C1 segment of cervical spinal cord (tissue), 14 donors: ENCODE measurements around the gene MGAT4A.
A peak's percentile ranks its signal among the peaks of the same experiment; 100 is the strongest.

Source experiments
- DNase-seq, 14 donors: peaks; one replicate each; lab custom pipeline; 2025; lab: John Stamatoyannopoulos, UW

The MGAT4A gene

GRCh38 chr2:98731041-98731893, at the start of gene MGAT4A:
MGAT4A (minus strand) TSS chr2:98731132; CDS start chr2:98726332, 4,800 bp downstream.
- DNase-seq = peak in 13 of 14 donors; percentile 34 to 88 (median 62)

GRCh38 chr2:98778741-98779483, 48.0 kb upstream of the MGAT4A start:
- DNase-seq = no peak

DNA sequence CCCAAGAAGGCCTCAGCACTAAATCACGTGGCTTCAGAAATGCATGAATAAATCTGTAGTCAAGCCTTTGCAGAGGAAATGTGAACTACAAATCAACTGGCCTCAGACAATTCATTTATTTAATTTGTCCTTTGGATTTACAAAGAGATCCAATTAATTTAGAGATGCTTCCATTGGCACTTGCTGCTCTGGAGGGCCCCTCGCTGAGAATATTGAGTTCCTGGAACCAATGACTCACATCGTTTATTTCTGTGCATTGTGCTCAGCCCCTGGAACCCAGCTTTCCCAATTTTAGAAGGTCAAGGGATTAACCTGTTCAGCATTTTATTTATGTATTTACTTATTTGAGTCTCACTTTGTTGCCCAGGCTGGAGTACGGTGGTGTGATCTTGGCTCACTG, 47.2 kb upstream of the MGAT4A start:
- no peak for DNase-seq

GRCh38 chr2:98777710-98778109, 46.8 kb upstream of the MGAT4A start:
- no peak for DNase-seq

DNA sequence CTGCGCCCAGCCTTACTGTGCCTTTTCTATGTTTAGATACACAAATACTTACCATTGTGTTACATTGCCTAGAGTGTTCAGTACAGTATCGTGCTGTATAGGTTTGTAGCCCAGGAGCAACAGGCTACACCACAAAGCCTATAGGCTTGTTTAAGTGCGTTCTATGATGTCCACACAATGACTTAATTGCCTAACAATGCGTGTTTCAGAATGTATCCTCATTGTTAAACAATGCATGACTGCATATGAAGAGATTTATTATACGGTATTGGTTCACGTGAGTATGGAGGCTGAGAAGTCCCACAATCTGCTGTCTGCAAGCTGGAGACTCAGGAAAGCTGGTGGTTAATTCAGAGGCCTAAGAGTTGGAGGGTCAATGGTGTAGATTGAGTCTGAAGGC, 46.1 kb upstream of the MGAT4A start:
- no peak for DNase-seq

GRCh38 chr2:98776136-98776535, 45.2 kb upstream of the MGAT4A start:
- DNase-seq = peak in 1 of 14 donors; percentile 54

DNA sequence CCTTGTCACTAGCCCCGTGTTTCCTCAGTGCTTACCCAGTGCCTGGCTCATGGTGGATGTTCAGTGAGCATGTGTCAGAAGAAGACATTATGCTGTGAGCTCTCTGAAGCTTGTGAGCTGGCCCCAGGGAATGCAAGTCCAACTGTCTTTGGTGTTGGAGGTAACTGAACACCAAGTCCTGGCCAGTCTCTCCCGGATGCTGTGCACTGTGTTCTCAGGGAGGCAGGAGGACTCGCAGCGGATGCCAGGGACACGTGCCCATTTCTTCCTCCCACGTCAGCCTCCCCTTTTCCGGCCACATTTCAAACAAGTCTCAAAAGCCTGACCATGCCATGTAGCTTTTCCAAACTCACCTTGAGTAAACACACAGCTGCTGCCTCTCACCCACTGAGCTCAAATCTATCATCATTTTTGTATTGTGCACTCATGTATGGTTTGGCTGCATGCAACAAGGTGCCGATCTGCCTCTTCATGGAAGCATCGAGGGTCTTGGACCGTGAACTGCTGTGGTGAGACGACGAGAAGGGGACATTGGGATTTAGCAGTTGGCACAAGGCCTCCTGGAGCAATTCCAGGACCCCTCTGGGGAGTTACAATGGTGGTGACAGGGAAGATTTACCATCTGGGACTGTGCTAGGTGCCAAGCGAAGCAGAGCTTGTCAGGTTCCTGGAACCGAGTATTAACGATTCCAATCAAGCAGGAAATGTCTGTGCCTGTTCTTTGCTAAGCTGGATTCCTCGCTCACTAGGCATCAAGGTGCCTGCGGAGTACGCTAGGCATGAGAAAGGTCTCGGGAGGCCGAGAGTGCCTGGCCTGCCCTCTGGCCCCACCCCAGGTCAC, 44.4 kb upstream of the MGAT4A start:
- DNase-seq = peak in 2 of 14 donors; percentile 67 to 99

GRCh38 chr2:98773907-98774306, 43.0 kb upstream of the MGAT4A start:
- no peak for DNase-seq

GRCh38 chr2:98773169-98773568, 42.2 kb upstream of the MGAT4A start:
- no peak for DNase-seq

DNA sequence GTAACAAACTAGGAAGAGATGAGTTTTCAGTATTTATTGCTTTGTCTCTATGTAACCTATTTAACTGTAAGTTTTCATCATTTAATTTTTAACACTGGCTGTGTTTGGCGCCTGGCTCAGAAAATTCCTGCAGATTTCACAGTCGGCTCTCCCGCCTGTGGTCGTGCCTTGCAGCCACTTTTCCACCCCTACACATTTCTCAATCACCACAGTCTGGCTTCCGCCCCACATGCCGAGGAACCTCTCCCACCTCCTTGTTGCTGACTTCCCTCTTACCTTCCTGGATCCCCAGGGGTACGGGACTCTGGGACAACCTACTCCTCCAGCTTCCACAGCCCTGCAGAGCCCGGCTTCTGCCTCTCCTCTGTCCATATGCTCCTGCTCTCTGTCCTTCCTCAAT, 41.6 kb upstream of the MGAT4A start:
- no peak for DNase-seq

- peak in 1 of 14 donors; percentile 66 for DNase-seq
These were observed 41.0 kb upstream of the MGAT4A start for GRCh38 chr2:98771721-98772524.

- DNase-seq = no peak
These were observed 40.3 kb upstream of the MGAT4A start for GRCh38 chr2:98771264-98771663.

- peak in 1 of 14 donors; percentile 66 for DNase-seq
These were observed 38.9 kb upstream of the MGAT4A start for GRCh38 chr2:98769784-98770183.

DNA sequence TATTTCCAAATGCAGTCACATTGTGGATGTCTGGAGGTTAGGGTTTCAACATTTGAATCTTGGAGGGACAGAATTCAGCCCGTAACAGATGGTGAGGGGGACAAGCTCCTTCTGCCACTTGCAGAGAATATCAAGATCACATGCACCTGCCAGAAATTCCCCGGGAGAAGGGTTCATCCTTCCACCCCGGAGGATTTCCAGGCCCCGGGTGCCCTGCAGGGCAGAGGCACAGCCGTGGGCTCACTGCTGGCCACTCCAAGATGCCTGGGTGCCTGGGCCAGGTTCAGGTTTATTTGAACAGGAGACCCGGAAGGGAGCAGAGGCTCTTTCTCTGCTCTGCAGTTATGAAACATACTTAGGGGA, 38.2 kb upstream of the MGAT4A start:
- DNase-seq = peak in 1 of 14 donors; percentile 85

- DNase-seq = no peak
These were observed 37.6 kb upstream of the MGAT4A start for GRCh38 chr2:98768384-98769113.

DNA sequence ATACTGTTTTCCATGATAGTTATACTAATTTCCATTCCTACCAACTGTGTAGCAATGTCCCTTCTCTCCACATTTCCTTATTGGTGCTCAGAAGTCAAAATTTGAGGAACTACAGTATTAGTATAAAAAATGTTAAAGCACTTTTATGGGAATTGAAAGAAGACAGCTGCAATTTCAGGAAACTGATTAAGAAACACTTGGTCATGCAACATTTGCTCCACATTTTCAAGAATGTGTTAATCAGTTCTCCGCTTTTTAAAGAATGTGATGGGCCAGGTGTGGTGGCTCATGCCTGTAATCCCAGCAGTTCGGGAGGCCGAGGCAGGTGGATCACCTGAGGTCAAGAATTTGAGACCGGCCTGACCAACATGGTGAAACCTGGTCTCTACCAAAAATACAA, 33.6 kb upstream of the MGAT4A start:
- no peak for DNase-seq

- no peak for DNase-seq
These were observed 32.4 kb upstream of the MGAT4A start for GRCh38 chr2:98763209-98763951.

GRCh38 chr2:98761909-98762308, 31.0 kb upstream of the MGAT4A start:
- no peak for DNase-seq

DNA sequence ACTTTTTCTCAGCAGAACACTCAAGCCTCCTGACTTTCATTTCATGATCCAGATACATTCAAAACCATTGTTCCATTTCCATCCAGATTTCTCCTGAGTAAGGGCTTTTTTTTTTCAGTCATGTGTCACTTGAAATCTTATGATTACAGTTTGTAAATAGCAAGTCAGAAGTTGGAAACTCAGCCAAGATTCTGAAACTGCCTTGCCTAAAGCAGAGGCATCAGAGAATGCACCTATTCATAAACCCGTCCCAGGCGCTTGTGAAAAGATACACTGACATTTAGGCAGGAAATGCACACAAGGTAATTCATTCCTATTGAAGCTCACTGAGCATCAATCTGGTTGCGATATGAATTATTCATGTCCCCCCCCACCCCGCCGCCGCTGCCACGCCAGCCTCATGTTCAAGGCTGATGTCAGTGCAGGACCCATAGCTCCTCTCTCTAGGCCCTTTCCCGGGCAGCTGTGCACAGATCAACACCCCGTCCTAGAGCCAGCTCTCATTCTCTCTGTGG, 30.4 kb upstream of the MGAT4A start:
- peak in 2 of 14 donors; percentile 16 to 21 for DNase-seq
